GM19468 (cell line): ENCODE data around the gene PIGU.

Experiments used
- ATAC-seq: cut with Tn5 transposase; IDR thresholded peaks from one replicate; pipeline ENCODE4 v1.9.1; 2021; ENCODE audit warnings: mild to moderate bottlenecking, moderate library complexity, moderate number of reproducible peaks; ENCODE audit not compliant: unreplicated experiment; ENCODE audit errors: extremely low read depth

PIGU gene

GRCh38 chr20:34581341-34582184 lies 95.3 kb downstream of the PIGU start:
- no peak for ATAC-seq

DNA sequence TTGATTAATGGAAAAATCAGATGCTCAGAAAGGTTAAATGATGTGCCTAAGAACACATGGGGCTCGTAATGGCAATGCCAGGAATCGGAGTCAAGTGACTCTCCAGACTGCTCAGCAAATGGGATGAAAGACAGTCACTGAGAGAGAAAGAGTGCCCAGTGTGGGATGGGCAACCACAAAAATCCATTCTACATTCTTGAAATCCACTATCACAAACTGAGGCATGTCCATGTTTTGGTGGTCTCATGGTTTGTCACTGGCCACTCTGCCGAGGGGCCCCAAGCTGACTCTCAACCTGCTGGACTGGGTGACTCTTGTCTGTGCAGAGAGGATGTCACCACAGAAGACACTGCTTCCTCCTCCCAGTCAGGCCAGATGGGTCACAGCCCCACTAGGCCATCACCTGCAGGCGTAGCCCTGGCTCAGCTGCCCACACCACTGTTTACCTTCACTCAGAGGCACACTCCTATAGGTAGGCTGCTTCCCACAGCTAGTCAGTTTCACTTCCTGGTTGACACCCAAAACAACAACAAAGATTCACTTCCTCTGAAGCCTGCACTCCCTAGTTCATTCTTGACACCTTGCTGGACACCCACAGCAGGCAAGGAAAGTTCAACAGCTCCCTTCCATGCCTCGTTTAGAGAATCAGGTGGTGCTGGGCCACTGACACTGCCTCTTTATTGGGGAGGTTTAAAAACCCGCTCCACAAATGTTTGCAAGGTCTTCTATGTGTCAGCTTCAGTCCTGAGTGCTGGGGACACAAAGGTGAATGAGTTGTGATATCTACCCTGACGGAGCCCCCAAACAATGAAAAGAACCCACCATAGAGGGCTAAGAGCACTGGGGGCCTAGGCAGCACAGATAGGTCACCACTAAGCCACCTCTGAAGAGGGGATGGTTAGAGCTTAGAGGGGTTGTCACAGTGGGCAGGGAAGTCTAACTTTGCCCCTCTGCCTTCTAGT lies 96.6 kb downstream of the PIGU start:
- ATAC-seq: peak; percentile 64

GRCh38 chr20:34579191-34579978 lies 97.5 kb downstream of the PIGU start:
- no peak for ATAC-seq

DNA sequence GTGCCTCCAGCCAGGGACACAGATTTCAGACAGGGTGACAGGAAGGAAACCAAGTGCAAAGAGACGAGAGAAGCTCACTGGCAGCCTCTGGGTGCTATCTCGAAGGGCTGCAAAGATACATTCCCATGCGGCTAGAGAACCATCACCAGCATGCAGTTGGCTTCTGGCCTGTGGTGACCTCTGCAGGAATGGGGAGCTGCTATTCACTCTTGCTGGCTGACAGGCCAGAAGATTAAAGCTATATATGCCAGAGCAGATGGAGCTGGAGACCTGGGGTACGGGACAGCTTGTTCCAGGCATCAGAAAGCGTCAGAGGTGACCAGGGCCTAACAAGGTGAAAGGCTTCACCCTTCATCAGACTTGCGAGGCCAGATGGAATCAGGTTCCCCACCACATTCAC lies 98.4 kb downstream of the PIGU start:
- ATAC-seq: no peak

DNA sequence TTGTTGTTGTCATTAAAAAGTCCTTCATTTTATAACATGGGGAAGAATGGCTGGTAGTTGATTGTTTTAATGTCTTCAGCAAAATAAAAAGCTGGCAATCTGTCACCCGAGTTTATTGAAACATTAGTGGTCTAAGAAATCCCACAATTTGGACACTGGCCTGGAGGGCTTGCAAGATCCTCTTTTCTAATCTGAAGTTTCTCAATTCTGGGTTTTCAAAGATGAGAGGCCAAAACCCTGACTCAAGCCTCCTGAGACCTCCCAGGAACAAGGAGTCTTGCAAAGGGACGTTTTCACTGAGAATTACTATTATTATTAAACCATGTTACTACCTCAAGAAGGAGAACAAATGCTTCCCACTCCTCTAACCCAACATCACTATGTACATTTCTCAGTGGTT lies 98.9 kb downstream of the PIGU start:
- no peak for ATAC-seq

- ATAC-seq: no peak
Measured at GRCh38 chr20:34577061-34577460, 99.8 kb downstream of the PIGU start.

- no peak for ATAC-seq
Measured at GRCh38 chr20:34575756-34576155, 101.1 kb downstream of the PIGU start.

DNA sequence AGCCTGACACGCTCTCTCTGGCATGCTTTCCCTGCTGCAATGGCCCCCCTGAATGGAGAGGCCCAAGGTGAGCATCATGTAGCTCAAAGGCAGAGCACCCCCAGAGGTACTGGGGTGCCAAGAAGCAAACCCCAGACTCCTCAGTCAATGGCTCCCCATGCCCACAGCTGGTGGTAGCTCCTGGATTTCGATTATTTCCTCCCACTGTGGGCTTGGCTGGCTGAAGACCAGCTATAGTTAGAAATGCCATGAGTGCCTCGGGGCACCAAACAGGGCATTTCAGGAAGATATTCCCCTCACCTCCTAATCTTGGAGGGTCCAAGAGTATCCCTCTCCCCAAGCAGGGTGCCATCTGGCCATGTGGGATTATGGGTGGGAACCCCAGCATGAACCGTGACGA lies 101.6 kb downstream of the PIGU start:
- no peak for ATAC-seq

- ATAC-seq: no peak
Measured at GRCh38 chr20:34574861-34575260, 102.0 kb downstream of the PIGU start.

GRCh38 chr20:34574426-34574825 lies 102.5 kb downstream of the PIGU start:
- no peak for ATAC-seq

DNA sequence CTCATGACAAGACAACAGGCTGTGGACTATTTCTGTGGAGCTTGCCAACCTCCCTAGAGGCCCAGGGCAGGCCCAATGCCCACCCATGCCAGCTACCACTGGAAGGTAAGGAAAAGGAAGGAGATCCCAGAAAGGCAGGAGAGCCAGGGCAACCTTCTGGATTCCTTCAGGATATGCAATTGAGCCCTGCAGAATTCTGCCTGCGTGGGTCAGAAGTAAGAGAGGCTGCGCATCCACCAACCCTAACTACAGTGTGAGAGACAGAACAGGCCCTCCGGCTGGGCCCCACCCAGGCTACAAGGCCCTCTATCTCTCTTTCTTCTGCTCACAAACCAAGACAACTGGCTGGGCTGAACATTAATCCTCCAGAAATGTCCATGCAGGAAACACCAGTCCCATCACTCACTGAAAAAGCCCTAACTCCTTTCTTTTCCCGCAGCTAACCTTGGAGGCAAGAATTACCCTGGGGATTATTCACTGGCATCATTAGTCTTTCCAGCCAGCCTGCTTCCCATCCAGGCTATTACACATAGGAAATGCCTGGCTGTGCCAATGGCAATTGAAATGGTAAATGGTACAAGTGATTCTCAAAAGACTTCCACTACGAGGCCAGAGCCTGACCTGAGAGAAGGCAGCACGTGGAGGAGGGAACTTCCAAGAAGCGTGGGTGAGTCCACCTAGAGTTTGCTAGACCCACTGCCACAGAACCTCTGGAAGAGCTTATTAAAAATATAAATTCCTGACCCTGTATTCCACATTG lies 103.2 kb downstream of the PIGU start:
- no peak for ATAC-seq

DNA sequence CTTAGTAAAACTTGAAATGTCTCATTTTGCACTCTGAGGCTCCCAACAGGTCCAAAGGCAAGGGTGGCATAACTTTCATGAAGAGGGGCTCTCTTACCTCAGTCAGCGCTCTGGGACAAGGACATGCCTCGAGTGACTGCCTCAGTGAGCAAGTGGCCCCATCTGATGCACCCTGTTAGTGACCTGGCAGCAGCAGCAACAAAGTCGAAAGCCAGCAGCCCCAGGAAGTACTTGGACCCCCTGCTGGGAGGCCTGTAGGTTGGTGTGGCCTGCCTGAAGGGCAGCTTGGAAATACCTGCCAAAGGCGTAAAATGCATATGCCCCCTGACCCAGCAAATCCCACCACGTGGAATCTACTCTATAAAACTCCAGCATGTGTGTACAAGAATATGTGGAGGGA lies 105.1 kb downstream of the PIGU start:
- ATAC-seq: no peak

DNA sequence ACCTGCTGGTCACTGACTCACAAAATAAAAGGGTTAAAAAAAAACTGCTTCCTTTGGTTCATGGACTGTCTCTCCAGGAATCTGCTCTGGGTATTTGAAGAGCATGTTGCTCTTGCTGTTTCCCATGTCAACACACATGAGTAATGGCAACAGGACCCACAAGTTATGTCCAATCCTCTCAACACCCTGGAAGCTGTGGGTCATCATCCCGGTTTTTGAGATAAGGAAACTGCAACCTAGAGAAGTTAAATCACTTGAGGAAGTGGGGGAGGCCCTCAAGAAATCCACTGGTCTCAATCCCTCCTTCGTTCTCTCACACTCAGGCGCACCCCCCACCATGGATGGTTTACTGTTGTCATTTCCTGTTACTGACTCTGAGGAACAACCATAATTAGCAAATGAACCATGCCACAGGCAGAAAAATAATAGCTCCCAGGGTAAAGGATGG lies 106.0 kb downstream of the PIGU start:
- ATAC-seq: no peak

GRCh38 chr20:34569598-34569997 lies 107.3 kb downstream of the PIGU start:
- no peak for ATAC-seq

DNA sequence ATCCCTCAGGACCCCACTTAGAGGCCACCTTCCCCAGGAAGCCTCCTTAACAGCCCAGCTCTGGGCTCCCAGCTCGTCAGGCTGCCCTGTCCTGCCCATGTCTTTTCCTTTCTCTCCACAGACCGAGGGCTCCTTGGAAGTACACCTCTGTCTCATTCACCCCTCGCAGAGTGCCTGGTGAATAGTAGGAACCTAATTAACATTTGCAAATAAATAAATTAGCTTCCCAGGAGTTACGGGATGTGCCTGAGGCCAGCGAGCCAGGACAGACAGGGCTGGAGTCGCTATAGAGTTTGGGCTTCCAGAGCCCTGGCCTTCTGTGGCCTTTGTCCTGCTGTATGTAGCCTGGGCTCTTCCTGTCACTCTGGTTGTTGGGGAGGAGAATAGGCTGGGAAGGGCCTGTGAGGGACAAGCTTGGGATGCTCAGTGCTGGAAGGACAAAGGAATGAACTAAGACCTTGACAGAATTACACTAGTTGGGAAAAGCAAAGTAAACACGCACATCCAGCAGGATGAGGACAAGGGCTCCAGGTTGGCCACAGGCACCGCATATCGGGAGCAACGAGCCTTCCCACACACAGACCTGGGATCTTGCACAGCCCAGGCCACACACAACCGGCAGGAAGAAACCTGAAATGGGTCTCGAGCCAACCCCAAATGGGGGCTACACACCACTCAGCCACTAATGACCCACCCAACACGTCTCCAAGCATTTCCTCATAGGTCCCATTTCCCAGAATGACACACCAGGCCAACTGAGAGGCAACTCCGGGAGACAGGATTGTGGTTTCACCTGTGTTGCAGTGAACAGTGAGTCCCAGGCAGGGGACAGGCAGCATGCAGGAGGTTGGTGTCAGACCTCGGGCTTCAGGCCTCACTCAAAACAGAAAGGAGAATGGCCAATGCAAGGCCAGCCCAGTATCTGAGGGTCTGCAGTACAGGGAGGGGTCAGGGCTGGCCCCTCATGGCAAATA lies 108.7 kb downstream of the PIGU start:
- no peak for ATAC-seq

GRCh38 chr20:34566978-34567891 lies 109.7 kb downstream of the PIGU start:
- ATAC-seq: no peak

DNA sequence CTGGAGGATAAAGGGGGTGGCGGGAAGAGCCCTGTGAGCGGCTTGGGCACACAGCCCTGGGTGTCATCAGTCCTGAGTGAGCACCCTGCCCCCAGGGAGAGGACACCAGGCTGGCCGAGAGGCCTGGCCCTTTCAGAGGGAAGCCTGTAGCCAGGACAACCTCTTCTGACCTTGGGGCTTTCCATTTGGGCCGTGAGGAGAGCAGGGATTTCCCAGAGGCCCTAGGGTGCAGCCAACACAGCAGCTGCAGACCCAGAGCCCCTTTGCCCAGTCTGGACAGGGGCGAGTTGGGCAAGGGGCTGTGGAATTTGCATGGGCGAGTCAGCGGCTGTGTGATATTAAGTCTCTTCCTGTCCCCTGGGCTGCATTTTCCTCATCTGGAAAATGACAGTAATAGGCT lies 112.1 kb downstream of the PIGU start:
- no peak for ATAC-seq
